Neural cell (in vitro differentiated cells): ENCODE data around the gene CIRBP. TPM values are rescaled to one million over a fixed set of nuclear protein-coding genes. Genes with fewer than 3 reads are reported as not detected.

Experiments used
- H2AFZ ChIP-seq: fragments of 200-600, 300-800 bp; sonication (generic), shearing (Covaris generic); 2 replicates; pipeline ENCODE4 v1.6.0; 2014; ENCODE audit warnings: low read depth, mild to moderate bottlenecking, antibody characterized with exemption, low read length, moderate library complexity
- H3F3A ChIP-seq: fragments of 200-600 bp; shearing (Covaris generic); 2 replicates; pipeline ENCODE4 v1.6.1; 2016; ENCODE audit warnings: mild to moderate bottlenecking, moderate library complexity, mixed read lengths, antibody characterized with exemption, low read length; ENCODE audit not compliant: insufficient read depth, poor library complexity, severe bottlenecking
- H3K27ac ChIP-seq: fragments of 200-600, 300-800 bp; sonication (generic), shearing (Covaris generic); 2 replicates; pipeline ENCODE4 v1.5.1; 2014; ENCODE audit warnings: mild to moderate bottlenecking, low read length, moderate library complexity
- H3K27me3 ChIP-seq: fragments of 300-800, 200-600 bp; sonication (generic), shearing (Covaris generic); 2 replicates; pipeline ENCODE4 v1.6.0; 2014; ENCODE audit warnings: mild to moderate bottlenecking, low read depth, low read length, moderate library complexity; ENCODE audit not compliant: insufficient read depth
- H3K36me3 ChIP-seq: fragments of 300-800, 200-600 bp; sonication (generic), shearing (Covaris generic); 2 replicates; pipeline ENCODE4 v1.5.1; 2014; ENCODE audit warnings: mild to moderate bottlenecking, antibody characterized with exemption, low read length, moderate library complexity; ENCODE audit not compliant: insufficient read depth
- H3K4me2 ChIP-seq: fragments of 300-800, 200-600 bp; sonication (generic), shearing (Covaris generic); 2 replicates; pipeline ENCODE4 v1.6.0; 2014; ENCODE audit warnings: mild to moderate bottlenecking, low read length
- H3K4me3 ChIP-seq: fragments of 300-800, 200-600 bp; sonication (generic), shearing (Covaris generic); 2 replicates; pipeline ENCODE4 v1.5.1; 2014; ENCODE audit warnings: mild to moderate bottlenecking, low read length, moderate library complexity
- H3K79me2 ChIP-seq: fragments of 200-600 bp; shearing (Covaris generic); replicated peaks from 2 replicates; pipeline ENCODE4 v1.6.0; 2014; ENCODE audit warnings: mild to moderate bottlenecking, low read length, moderate library complexity; ENCODE audit not compliant: insufficient read depth
- H3K9ac ChIP-seq: fragments of 300-800, 200-600 bp; sonication (generic), shearing (Covaris generic); 2 replicates; pipeline ENCODE4 v1.6.1; 2016; ENCODE audit warnings: mild to moderate bottlenecking, low read length, mixed read lengths
- H3K9me2 ChIP-seq: fragments of 200-600 bp; shearing (Covaris generic); 2 replicates; pipeline ENCODE4 v1.6.1; 2016; ENCODE audit warnings: mild to moderate bottlenecking, low read length, mixed read lengths; ENCODE audit not compliant: insufficient read depth
- H3K9me3 ChIP-seq: fragments of 200-600, 300-800 bp; sonication (generic), shearing (Covaris generic); 2 replicates; pipeline ENCODE4 v1.6.1; 2016; ENCODE audit warnings: mild to moderate bottlenecking, mixed run types, low read length, moderate library complexity, mixed read lengths
- H4K20me1 ChIP-seq: fragments of 200-600 bp; shearing (Covaris generic); 2 replicates; pipeline ENCODE4 v1.6.1; 2016; ENCODE audit warnings: mild to moderate bottlenecking, mixed run types; ENCODE audit not compliant: insufficient read depth
- EP300 ChIP-seq: fragments of 450-650 bp; conservative IDR thresholded peaks from 2 replicates; pipeline ENCODE4 v1.6.1; 2014; ENCODE audit warnings: antibody characterized with exemption, mild to moderate bottlenecking, moderate library complexity; ENCODE audit not compliant: poor library complexity, severe bottlenecking
- EZH2 ChIP-seq: fragments of 200-600, 300-800 bp; shearing (Covaris generic), sonication (generic); IDR thresholded peaks from 2 replicates; pipeline ENCODE4 v1.6.1; 2014; ENCODE audit warnings: antibody characterized with exemption, low read length, borderline replicate concordance, mild to moderate bottlenecking; ENCODE audit not compliant: insufficient read depth, poor library complexity, severe bottlenecking
- MXI1 ChIP-seq: fragments of 450-650 bp; conservative IDR thresholded peaks from 2 replicates; pipeline ENCODE4 v1.6.1; 2014; ENCODE audit warnings: antibody characterized with exemption, mild to moderate bottlenecking; ENCODE audit not compliant: poor library complexity, severe bottlenecking
- POLR2AphosphoS5 ChIP-seq: IDR thresholded peaks from 2 replicates; pipeline ENCODE4 v1.6.1; 2012
- RAD21 ChIP-seq: fragments of 450-650 bp; conservative IDR thresholded peaks from 2 replicates; pipeline ENCODE4 v1.6.1; 2014; ENCODE audit warnings: antibody characterized with exemption, mild to moderate bottlenecking, moderate library complexity
- REST ChIP-seq: IDR thresholded peaks from 2 replicates; pipeline ENCODE4 v1.6.1; 2012; ENCODE audit warnings: borderline replicate concordance
- SMC3 ChIP-seq: fragments of 450-650 bp; conservative IDR thresholded peaks from 2 replicates; pipeline ENCODE4 v1.6.1; 2014; ENCODE audit warnings: antibody characterized with exemption, mild to moderate bottlenecking, moderate library complexity; ENCODE audit not compliant: poor library complexity
- TAF1 ChIP-seq: IDR thresholded peaks from 2 replicates; pipeline ENCODE4 v1.6.1; 2012; ENCODE audit warnings: low read depth
- polyA plus RNA-seq: library from polyadenylated mRNA; depleted of rRNA; stranded (reverse); fragments of >200 nt; gene quantifications from 2 replicates; pipeline ENCODE4 v1.2.3, GENCODE V29; 2014
- TF ChIP-seq, protein P1 (sequence below): fragments of 450-650 bp; IDR thresholded peaks from 2 replicates; pipeline ENCODE4 v1.5.1; 2014; ENCODE audit warnings: antibody characterized with exemption, mild to moderate bottlenecking, moderate library complexity; ENCODE audit not compliant: poor library complexity, severe bottlenecking

CIRBP gene
- polyA plus RNA-seq, 1 donor from 2014 or later: 1,663 TPM

DNA sequence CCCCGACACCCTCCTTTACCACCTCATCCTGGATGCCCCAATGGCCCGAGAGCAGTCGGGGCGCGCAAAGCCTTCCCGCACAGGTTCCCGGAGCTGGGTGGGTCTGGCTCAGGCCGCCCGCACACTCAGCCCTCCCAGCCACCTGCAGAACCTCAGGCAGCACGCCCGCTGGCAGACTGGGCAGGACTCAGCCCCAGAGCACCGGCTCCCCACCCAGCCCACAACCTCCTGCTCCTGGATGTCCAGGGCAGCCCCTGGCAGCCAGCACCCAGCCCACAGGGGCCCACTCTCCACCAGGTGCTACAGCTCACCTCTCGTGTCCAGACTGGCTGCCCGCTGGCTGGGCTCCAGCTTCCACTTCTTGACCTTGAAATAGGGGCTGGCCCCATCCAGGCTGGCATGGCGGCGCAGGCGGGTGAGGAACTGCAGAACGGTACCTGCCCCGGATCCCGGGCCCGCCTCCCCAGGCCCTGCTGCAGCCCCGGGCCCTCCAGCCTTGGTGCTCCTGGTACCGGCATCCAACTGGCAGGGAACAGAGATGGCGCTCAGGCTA is 35.9 kb upstream of the CIRBP start:
- Histone ChIP-seq H3K9me3 (no peaks in the 10 kb centered on the region), H3K9ac (no peak overlapping the region), H3K4me3 (no peak overlapping the region), H3K9me2 (no peaks in the 10 kb centered on the region), H3K27me3 (no peaks in the 10 kb centered on the region), H3K79me2 (peaks cover 13% of the 10 kb centered on the region), H3K36me3 (no peaks in the 10 kb centered on the region), H2AFZ (no peak overlapping the region), H3K4me2 (no peak overlapping the region), H3F3A (peaks cover under 1% of the 10 kb centered on the region), H4K20me1 (no peaks in the 10 kb centered on the region), H3K27ac (no peak overlapping the region)
- TF ChIP-seq SMC3 (no peak), TAF1 (no peak), RAD21 (no peak)

- Histone ChIP-seq H3F3A (peaks cover 4% of the 10 kb centered on the region), H3K27me3 (no peaks in the 10 kb centered on the region), H3K4me2 (no peak overlapping the region), H3K79me2 (peaks cover 13% of the 10 kb centered on the region), H4K20me1 (no peaks in the 10 kb centered on the region), H2AFZ (no peak overlapping the region), H3K27ac (no peak overlapping the region), H3K9me2 (no peaks in the 10 kb centered on the region), H3K4me3 (no peak overlapping the region), H3K9ac (no peak overlapping the region), H3K9me3 (no peaks in the 10 kb centered on the region), H3K36me3 (no peaks in the 10 kb centered on the region)
- TF ChIP-seq, protein P1, sequence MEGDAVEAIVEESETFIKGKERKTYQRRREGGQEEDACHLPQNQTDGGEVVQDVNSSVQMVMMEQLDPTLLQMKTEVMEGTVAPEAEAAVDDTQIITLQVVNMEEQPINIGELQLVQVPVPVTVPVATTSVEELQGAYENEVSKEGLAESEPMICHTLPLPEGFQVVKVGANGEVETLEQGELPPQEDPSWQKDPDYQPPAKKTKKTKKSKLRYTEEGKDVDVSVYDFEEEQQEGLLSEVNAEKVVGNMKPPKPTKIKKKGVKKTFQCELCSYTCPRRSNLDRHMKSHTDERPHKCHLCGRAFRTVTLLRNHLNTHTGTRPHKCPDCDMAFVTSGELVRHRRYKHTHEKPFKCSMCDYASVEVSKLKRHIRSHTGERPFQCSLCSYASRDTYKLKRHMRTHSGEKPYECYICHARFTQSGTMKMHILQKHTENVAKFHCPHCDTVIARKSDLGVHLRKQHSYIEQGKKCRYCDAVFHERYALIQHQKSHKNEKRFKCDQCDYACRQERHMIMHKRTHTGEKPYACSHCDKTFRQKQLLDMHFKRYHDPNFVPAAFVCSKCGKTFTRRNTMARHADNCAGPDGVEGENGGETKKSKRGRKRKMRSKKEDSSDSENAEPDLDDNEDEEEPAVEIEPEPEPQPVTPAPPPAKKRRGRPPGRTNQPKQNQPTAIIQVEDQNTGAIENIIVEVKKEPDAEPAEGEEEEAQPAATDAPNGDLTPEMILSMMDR: no peak
- TF ChIP-seq EP300 (no peak), POLR2AphosphoS5 (no peak), RAD21 (no peak), MXI1 (no peak), EZH2 (no peak), REST (no peak), SMC3 (no peak), TAF1 (no peak)
These were observed 34.8 kb upstream of the CIRBP start for GRCh38 chr19:1234051-1234954.
